HCT116 (cell line): ENCODE data around the gene ZNF585A. TPM values are rescaled to one million over a fixed set of nuclear protein-coding genes. Genes with fewer than 3 reads are reported as not detected.

ENCODE experiments used
- ATAC-seq: fragments of 200-7000 bp; cut with Tn5 transposase; 2 replicates; pipeline ENCODE4 v1.9.1; 2020; ENCODE audit warnings: mild to moderate bottlenecking, moderate library complexity
- BruUV-seq: library from RNA; stranded (reverse); fragments of 400-500 nt; replicated peaks from 2 replicates; lab custom pipeline; 2021; lab: Mats Ljungman, UMichigan
- CTCF ChIA-PET: fragments of 300-600 bp; sonication (Branson Sonifier 250); formaldehyde crosslinking; loops from one replicate; lab custom pipeline; 2021; ENCODE audit warnings: antibody characterized with exemption; lab: Charles Lee
- POLR2A ChIA-PET: fragments of 300-600, 350-600 bp; sonication (Branson Sonifier 250); formaldehyde crosslinking; loops from one replicate; lab custom pipeline; 2021; ENCODE audit warnings: antibody characterized with exemption; lab: Charles Lee
- RAD21 ChIA-PET, 2 experiments: fragments of 300-600 bp; sonication (Branson Sonifier 250); formaldehyde crosslinking; loops; one replicate each; lab custom pipeline; 2023; ENCODE audit warnings: low total read pairs in 2 of 2; ENCODE audit not compliant: uncharacterized antibody in 2 of 2, unreplicated experiment in 2 of 2, low non-redundant PET in 1 of 2; lab: Charles Lee
- DNase-seq: peaks from one replicate; pipeline ENCODE4 v3.0.0-alpha.2; 2010; ENCODE audit warnings: low read depth, low spot score
- H2AFZ ChIP-seq: fragments of 200-600 bp; shearing (Covaris generic), sonication (generic); 2 replicates; pipeline ENCODE4 v1.6.1; 2017; ENCODE audit warnings: low read depth, mixed run types, mixed read lengths, antibody characterized with exemption, low read length; ENCODE audit not compliant: poor library complexity, severe bottlenecking
- H3K27ac ChIP-seq: 2 replicates; pipeline ENCODE4 v1.5.1; 2012; ENCODE audit warnings: low read depth, low read length
- H3K27me3 ChIP-seq: fragments of 200-600 bp; sonication (generic); 2 replicates; pipeline ENCODE4 v1.6.1; 2016; ENCODE audit warnings: mixed run types, low read length, mixed read lengths; ENCODE audit not compliant: insufficient read depth
- H3K36me3 ChIP-seq, 2 experiments: fragments of 200-500 bp in 1 of 2; fragments of 200-600 bp in 1 of 2; sonication (Bioruptor generic) in 1 of 2; sonication (generic) in 1 of 2; 2 replicates each; pipeline versions ENCODE4 v1.5.1 to v1.6.1; 2014 to 2016; ENCODE audit warnings: low read length in 2 of 2, inconsistent platforms in 1 of 2, mixed read lengths in 1 of 2, mixed run types in 1 of 2; ENCODE audit not compliant: insufficient read depth in 2 of 2, control insufficient read depth in 1 of 2
- H3K4me1 ChIP-seq, 2 experiments: fragments of 200-600 bp in 1 of 2; sonication (generic) in 1 of 2; 2 replicates each; pipeline versions ENCODE4 v1.5.1 to v1.6.1; 2012 to 2017; ENCODE audit warnings: low read length in 2 of 2, inconsistent platforms in 1 of 2, mild to moderate bottlenecking in 1 of 2, mixed read lengths in 1 of 2, mixed run types in 1 of 2, moderate library complexity in 1 of 2; ENCODE audit not compliant: insufficient read depth in 2 of 2, control insufficient read depth in 1 of 2
- H3K4me2 ChIP-seq: fragments of 200-600 bp; sonication (generic); 2 replicates; pipeline ENCODE4 v1.6.1; 2017; ENCODE audit warnings: mixed run types, low read length, mixed read lengths
- H3K4me3 ChIP-seq, 2 experiments: fragments of 200-600 bp in 1 of 2; sonication (generic) in 1 of 2; replicated peaks in 1 of 2; 2 replicates each; pipeline ENCODE4 v1.5.1; 2011 to 2016; ENCODE audit warnings: low read length in 2 of 2, control low read depth in 1 of 2, low read depth in 1 of 2, mild to moderate bottlenecking in 1 of 2, mixed read lengths in 1 of 2, mixed run types in 1 of 2
- H3K79me2 ChIP-seq: fragments of 200-600 bp; sonication (generic); 2 replicates; pipeline ENCODE4 v1.6.1; 2017; ENCODE audit warnings: mild to moderate bottlenecking, mixed run types, low read length, moderate library complexity, mixed read lengths; ENCODE audit not compliant: insufficient read depth
- H3K9ac ChIP-seq: fragments of 200-600 bp; sonication (generic); 2 replicates; pipeline ENCODE4 v1.6.1; 2016; ENCODE audit warnings: low read length, mixed read lengths
- H3K9me2 ChIP-seq: fragments of 200-600 bp; sonication (generic), shearing (Covaris generic); 2 replicates; pipeline ENCODE4 v1.6.1; 2017; ENCODE audit warnings: mixed run types, mild to moderate bottlenecking, moderate library complexity; ENCODE audit not compliant: insufficient read depth
- H3K9me3 ChIP-seq, 2 experiments: fragments of 200-500 bp in 1 of 2; fragments of 200-600 bp in 1 of 2; sonication (Bioruptor generic) in 1 of 2; sonication (generic) in 1 of 2; 2 replicates each; pipeline ENCODE4 v1.6.1; 2014 to 2017; ENCODE audit warnings: low read length in 2 of 2, mixed read lengths in 2 of 2, inconsistent platforms in 1 of 2, low read depth in 1 of 2, mild to moderate bottlenecking in 1 of 2, mixed run types in 1 of 2, moderate library complexity in 1 of 2; ENCODE audit not compliant: control insufficient read depth in 1 of 2, insufficient read depth in 1 of 2
- H4K20me1 ChIP-seq: fragments of 200-600 bp; sonication (generic), shearing (Covaris generic); 2 replicates; pipeline ENCODE4 v1.6.1; 2017; ENCODE audit warnings: mixed run types, mild to moderate bottlenecking, moderate library complexity; ENCODE audit not compliant: insufficient read depth
- ATF3 ChIP-seq: IDR thresholded peaks from 2 replicates; pipeline ENCODE4 v1.6.1; 2012
- CBX3 ChIP-seq: IDR thresholded peaks from 2 replicates; pipeline ENCODE4 v1.6.1; 2012; ENCODE audit warnings: low read depth
- CTCF ChIP-seq, 3 experiments: fragments of 200-600 bp in 1 of 3; sonication (generic) in 1 of 3; IDR thresholded peaks in 2 of 3; conservative IDR thresholded peaks in 1 of 3; 2 replicates each; pipeline ENCODE4 v1.5.1; 2012 to 2017; ENCODE audit warnings: low read depth in 2 of 3, low read length in 2 of 3, antibody characterized with exemption in 1 of 3, borderline replicate concordance in 1 of 3, control low read depth in 1 of 3, mild to moderate bottlenecking in 1 of 3, mixed read lengths in 1 of 3, mixed run types in 1 of 3, moderate library complexity in 1 of 3; ENCODE audit not compliant: insufficient read depth in 1 of 3
- EGR1 ChIP-seq: IDR thresholded peaks from 2 replicates; pipeline ENCODE4 v1.6.1; 2012; ENCODE audit warnings: low read depth
- EZH2 ChIP-seq: fragments of 200-600 bp; sonication (generic); IDR thresholded peaks from 2 replicates; pipeline ENCODE4 v1.6.1; 2017; ENCODE audit warnings: antibody characterized with exemption, mixed run types
- EZH2phosphoT487 ChIP-seq: fragments of 200-600 bp; IDR thresholded peaks from 2 replicates; pipeline ENCODE4 v1.6.1; 2018; ENCODE audit warnings: antibody characterized with exemption, borderline replicate concordance
- FOSL1 ChIP-seq: IDR thresholded peaks from 2 replicates; pipeline ENCODE4 v1.6.1; 2012; ENCODE audit warnings: low read depth
- RAD21 ChIP-seq: IDR thresholded peaks from 2 replicates; pipeline ENCODE4 v1.6.1; 2012; ENCODE audit warnings: low read depth, mild to moderate bottlenecking
- SIN3A ChIP-seq: IDR thresholded peaks from 2 replicates; pipeline ENCODE4 v1.6.1; 2012; ENCODE audit warnings: low read depth
- ZBTB33 ChIP-seq: IDR thresholded peaks from 2 replicates; pipeline ENCODE4 v1.6.1; 2011; ENCODE audit warnings: mild to moderate bottlenecking, low read length, moderate library complexity; ENCODE audit not compliant: insufficient replicate concordance; ENCODE audit errors: extremely low read depth
- ZFX ChIP-seq: fragments of 450-650 bp; IDR thresholded peaks from 2 replicates; pipeline ENCODE4 v1.6.1; 2017
- ZNF274 ChIP-seq: fragments of 200-500 bp; sonication (Bioruptor generic); IDR thresholded peaks from 2 replicates; pipeline ENCODE4 v1.6.1; 2014; ENCODE audit warnings: mild to moderate bottlenecking, low read depth, low read length, inconsistent platforms
- intact Hi-C: fragments of 100-400 bp; cut with micrococcal nuclease; formaldehyde crosslinking; loops from 2 replicates; pipeline ENCODE4 v1.10.0; 2022
- total RNA-seq: library from RNA; stranded (reverse); gene quantifications from one replicate; pipeline ENCODE4 v1.2.1, GENCODE V29; 2021; ENCODE audit not compliant: unreplicated experiment

ZNF585A gene
- total RNA-seq, 1 experiment from 2014 or later: 3.9 TPM

GRCh38 chr19:37172368-37173366, at the start of gene ZNF585A (continued):
- TF ChIP-seq ZBTB33 (no peak), CTCF (IDR thresholded peaks at IDR 0.05 in 2 of 3, conservative IDR thresholded peaks at IDR 0.05 in 1 of 3; ENCODE audit: borderline replicate concordance in 1 of 3, insufficient read depth in 1 of 3, low read depth in 2 of 3, low read length in 2 of 3) (peak in 1 of 3 experiments; percentile 8; a peak in 1 of 6 replicates), ZNF274 (no peak)

GRCh38 chr19:37221136-37221535, 48.6 kb upstream of the ZNF585A start:
- H3K27ac ChIP-seq: no peak overlapping the region
- RAD21 ChIA-PET: no interaction called here

More at GRCh38 chr19:37221136-37221535, 48.6 kb upstream of the ZNF585A start:
- no peaks in the 10 kb centered on the region for H4K20me1 ChIP-seq
- no peak overlapping the region for H3K4me2 ChIP-seq
- H3K9me3 ChIP-seq: no peaks in the 10 kb centered on the region; a peak in 1 of 4 replicates
- BruUV-seq: no TSS peak
- TF ChIP-seq EZH2phosphoT487 (no peak), SIN3A (no peak), CBX3 (no peak), EZH2 (no peak), EGR1 (no peak), FOSL1 (no peak), ZFX (no peak), ATF3 (no peak), RAD21 (no peak)
- TF ChIP-seq, all 23 proteins: peak for 0
- peaks cover 4 to 10% of the 10 kb centered on the region in 2 experiments; a peak in 2 of 4 replicates for H3K4me1 ChIP-seq
- H3K9ac ChIP-seq: no peak overlapping the region
- POLR2A ChIA-PET: no interaction called here
- H3K36me3 ChIP-seq: peaks cover 2 to 10% of the 10 kb centered on the region in 2 experiments; a peak in 2 of 4 replicates
- no peak overlapping the region for H2AFZ ChIP-seq
- H3K9me2 ChIP-seq: no peaks in the 10 kb centered on the region
- no peaks in the 10 kb centered on the region for H3K27me3 ChIP-seq
- no peak for ATAC-seq
- H3K4me3 ChIP-seq: no peak overlapping the region
- peaks cover 17% of the 10 kb centered on the region for H3K79me2 ChIP-seq
- DNase-seq: no peak
- CTCF ChIA-PET: no interaction called here
- intact Hi-C loops: no loop called here
